Stomach (tissue), 9 donors: ENCODE data around the gene NINJ2. TPM values are rescaled to one million over a fixed set of nuclear protein-coding genes. Genes with fewer than 3 reads are reported as not detected.

ENCODE experiments used
- DNase-seq, 2 donors: peaks; one replicate each; pipeline versions ENCODE4 v3.0.0 to v3.0.0-alpha.2; 2013 to 2019
- H3K27ac ChIP-seq, 5 donors: fragments of 200-600 bp in 4 of 5; sonication (generic) in 4 of 5; one replicate each; pipeline ENCODE4 v1.5.1; 2013 to 2019; ENCODE audit warnings: mild to moderate bottlenecking in 1 of 5, moderate library complexity in 1 of 5
- H3K27me3 ChIP-seq, 3 donors: fragments of 200-600 bp; sonication (generic); one replicate each; pipeline ENCODE4 v1.5.1; 2017 to 2019; ENCODE audit warnings: mixed run types in 1 of 3
- H3K36me3 ChIP-seq, 4 donors: fragments of 200-600 bp; sonication (generic); 1 replicate in 3 of 4; 2 replicates in 1 of 4; pipeline ENCODE4 v1.5.1; 2016 to 2019
- H3K4me1 ChIP-seq, 4 donors: fragments of 200-600 bp; sonication (generic); one replicate each; pipeline ENCODE4 v1.5.1; 2016 to 2019
- H3K4me3 ChIP-seq, 4 donors: fragments of 200-600 bp; sonication (generic) in 3 of 4; one replicate each; pipeline ENCODE4 v1.5.1; 2016 to 2019; ENCODE audit warnings: mild to moderate bottlenecking in 1 of 4
- H3K9me3 ChIP-seq, 4 donors: fragments of 200-600 bp; sonication (generic); one replicate each; pipeline ENCODE4 v1.5.1; 2016 to 2019
- CTCF ChIP-seq, 7 experiments: fragments of 450-650 bp in 4 of 7; fragments of 200-600 bp in 3 of 7; sonication (generic) in 3 of 7; IDR thresholded peaks; one replicate each; pipeline ENCODE4 v1.5.1; 2016 to 2019; ENCODE audit warnings: antibody characterized with exemption in 7 of 7, control low read depth in 2 of 7, mild to moderate bottlenecking in 1 of 7
- EP300 ChIP-seq: sonication (generic); formaldehyde crosslinking; IDR thresholded peaks from one replicate; pipeline ENCODE4 v1.6.1; 2017; ENCODE audit warnings: antibody characterized with exemption
- POLR2A ChIP-seq, 4 donors: fragments of 450-650 bp; IDR thresholded peaks; one replicate each; pipeline ENCODE4 v1.6.1; 2016; ENCODE audit warnings: antibody characterized with exemption in 4 of 4, control low read depth in 2 of 4, mild to moderate bottlenecking in 1 of 4, moderate library complexity in 1 of 4
- POLR2AphosphoS5 ChIP-seq, 3 donors: sonication (generic); formaldehyde crosslinking; IDR thresholded peaks; one replicate each; pipeline ENCODE4 v1.6.1; 2016; ENCODE audit warnings: antibody characterized with exemption in 3 of 3
- WGBS, 5 donors: extraction: QIAGEN DNeasy Blood & Tissue Kit in 3 of 5; methylation state at CpG; one replicate each; pipeline versions ENCODE4 v1.1.5 to v1.1.7; 2013 to 2018; 5-methylcytosine and 5-hydroxymethylcytosine counted together
- intact Hi-C: fragments of 100-400 bp; cut with DNase I; formaldehyde crosslinking; loops from one replicate; pipeline ENCODE4 v1.15.1; 2023; ENCODE audit warnings: low total_unique reads
- polyA plus RNA-seq, 3 donors: library from polyadenylated mRNA; stranded (reverse); fragments of 200-250 nt; gene quantifications; one replicate each; pipeline ENCODE4 v1.2.3, GENCODE V29; 2013
- total RNA-seq, 5 donors: library from RNA; depleted of rRNA; stranded (reverse); fragments of >200 nt; gene quantifications; one replicate each; pipeline versions ENCODE4 v1.1.0 to v1.2.3, GENCODE V29; 2014 to 2016
- donor health status: healthy with polysubstance abuse.
- donor health status: Bipolar disorder and iron deficiency.
- donor health status: healthy.

NINJ2 gene
- total and polyA plus RNA-seq, 8 donors: 2.0 to 26.2 (median 5.0) TPM; not detected in 3

GRCh38 chr12:588024-588322 is 75.3 kb downstream of the NINJ2 start:
- no peak for TF ChIP-seq POLR2A (IDR thresholded peaks at IDR 0.05)
- TF ChIP-seq CTCF (IDR thresholded peaks at IDR 0.05): no peak
- TF ChIP-seq EP300: no peak
- no peak for DNase-seq
- no peak overlapping the region for H3K27ac ChIP-seq
- intact Hi-C loops: no loop called here
- H3K36me3 ChIP-seq: no peaks in the 10 kb centered on the region
- peaks cover 4 to 14% (median 12%) of the 10 kb centered on the region in 4 donors for H3K4me1 ChIP-seq
- H3K27me3 ChIP-seq: no peaks in the 10 kb centered on the region
- WGBS, 5 donors: 83 to 97% (median 93%) methylated on average over 9 to 10 of the region's 10 CpGs
- no peak overlapping the region for H3K4me3 ChIP-seq
- H3K9me3 ChIP-seq: peaks cover 0 to 4% (median 0%) of the 10 kb centered on the region in 4 donors

DNA sequence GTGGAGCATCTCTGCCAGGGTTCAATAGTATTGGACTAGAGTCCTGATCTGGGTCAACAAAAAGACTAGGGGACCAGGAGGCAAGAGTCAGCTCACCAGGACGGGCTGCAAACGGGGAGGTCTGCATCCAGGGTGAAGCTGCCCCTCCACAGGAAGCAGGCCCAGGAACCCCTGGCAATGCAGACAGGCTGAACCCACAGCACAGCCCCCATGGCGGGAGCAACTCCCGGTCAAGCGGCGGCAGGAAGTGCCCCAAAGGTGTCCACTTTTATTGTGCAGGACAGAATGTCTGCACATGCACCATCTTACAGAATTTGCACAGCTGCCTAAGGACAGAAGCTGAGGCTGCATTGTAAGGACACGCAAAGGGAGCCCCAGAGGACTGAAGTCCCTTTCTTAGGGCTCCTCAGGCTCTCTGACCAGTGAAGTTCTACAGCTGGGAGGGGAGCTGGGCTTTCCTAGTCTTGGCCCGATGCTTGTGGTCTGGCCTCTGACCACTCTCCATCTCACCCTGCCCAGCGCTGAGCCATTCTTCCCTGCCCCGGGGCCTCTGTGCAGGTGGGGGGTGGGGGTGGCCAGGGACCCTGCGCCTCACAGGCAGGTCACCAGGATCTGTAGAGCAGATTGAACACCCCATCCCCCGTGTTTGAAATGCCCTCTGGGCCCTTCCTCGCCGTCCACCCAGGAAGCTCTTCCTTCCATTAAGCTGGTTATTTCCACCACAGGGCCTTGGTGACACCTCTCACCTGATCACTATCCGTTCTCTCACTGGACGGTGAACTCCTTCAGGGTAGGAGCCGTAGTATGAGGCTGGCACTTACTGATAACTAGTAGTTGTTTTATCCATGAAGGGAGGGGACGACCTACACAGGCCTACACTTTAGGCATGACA is 75.9 kb downstream of the NINJ2 start:
- WGBS, 5 donors: 86 to 88% (median 87%) methylated on average over 15 to 18 of the region's 18 CpGs
- no peaks in the 10 kb centered on the region for H3K27me3 ChIP-seq
- H3K27ac ChIP-seq: no peak overlapping the region
- no peaks in the 10 kb centered on the region for H3K36me3 ChIP-seq
- H3K4me1 ChIP-seq: peaks cover 4 to 14% (median 11%) of the 10 kb centered on the region in 4 donors
- no peak overlapping the region for H3K4me3 ChIP-seq
- TF ChIP-seq POLR2AphosphoS5 (IDR thresholded peaks at IDR 0.05) (no peak), POLR2A (IDR thresholded peaks at IDR 0.05) (no peak), CTCF (IDR thresholded peaks at IDR 0.05) (no peak), EP300 (no peak)
- peaks cover 0 to 4% (median 0%) of the 10 kb centered on the region in 4 donors for H3K9me3 ChIP-seq
- DNase-seq: no peak
- intact Hi-C loops: no loop called here

DNA sequence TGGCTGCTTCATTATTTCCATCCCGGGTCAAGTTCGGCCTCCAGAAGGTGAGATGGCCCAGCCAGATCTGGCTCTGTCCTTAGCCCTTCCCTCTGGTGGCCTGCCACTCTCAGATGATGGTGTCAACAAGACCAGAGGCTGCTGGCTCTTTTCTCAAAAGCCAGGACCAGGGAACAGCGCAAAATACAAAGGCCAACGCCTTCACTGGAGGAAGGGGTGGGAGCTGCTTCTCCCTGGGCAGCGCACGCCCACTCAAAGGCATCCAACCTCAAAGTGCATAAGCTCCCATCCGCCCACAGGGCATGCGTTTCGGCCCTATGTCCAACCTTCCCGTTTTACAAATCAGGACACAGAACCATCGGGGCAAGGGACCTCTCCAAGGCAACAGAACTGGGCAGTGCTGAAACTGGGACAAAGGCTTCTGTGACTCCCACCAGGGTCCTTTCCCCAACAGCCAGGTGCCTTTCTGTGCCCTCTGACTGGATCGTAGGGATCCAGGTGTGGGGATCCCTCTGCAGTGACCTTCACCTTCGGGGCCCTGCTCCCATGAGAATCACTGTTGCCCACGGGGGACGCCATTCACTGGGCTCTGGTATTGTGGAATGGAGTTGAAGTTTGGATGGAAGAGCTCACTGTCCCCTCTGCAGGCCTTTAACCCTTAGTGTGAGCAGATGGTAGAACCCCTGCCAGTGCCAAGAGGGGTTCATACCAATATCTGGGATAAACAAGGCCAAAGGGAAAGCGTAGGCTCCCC is 76.8 kb downstream of the NINJ2 start:
- Histone ChIP-seq H3K4me3 (no peak overlapping the region), H3K27ac (no peak overlapping the region), H3K36me3 (no peaks in the 10 kb centered on the region), H3K27me3 (no peaks in the 10 kb centered on the region), H3K4me1 (peaks cover 0 to 5% (median 4%) of the 10 kb centered on the region in 4 donors), H3K9me3 (peaks cover 0 to 4% (median 0%) of the 10 kb centered on the region in 4 donors)
- intact Hi-C loops: no loop called here
- 90 to 96% (median 90%) methylated on average over 15 to 16 of the region's 16 CpGs for WGBS, 5 donors
- TF ChIP-seq POLR2AphosphoS5 (IDR thresholded peaks at IDR 0.05) (no peak), POLR2A (IDR thresholded peaks at IDR 0.05) (no peak), EP300 (no peak), CTCF (IDR thresholded peaks at IDR 0.05) (no peak)
- DNase-seq: no peak

GRCh38 chr12:585062-586061 is 77.9 kb downstream of the NINJ2 start:
- intact Hi-C loops: no loop called here
- DNase-seq: no peak
- no peak overlapping the region for H3K27ac ChIP-seq

More at GRCh38 chr12:585062-586061, 77.9 kb downstream of the NINJ2 start:
- WGBS, 5 donors: 76 to 84% (median 80%) methylated on average over 30 of the region's 30 CpGs
- H3K36me3 ChIP-seq: no peaks in the 10 kb centered on the region
- H3K27me3 ChIP-seq: no peaks in the 10 kb centered on the region
- no peak overlapping the region for H3K4me3 ChIP-seq
- no peak for TF ChIP-seq EP300
- no peak for TF ChIP-seq CTCF (IDR thresholded peaks at IDR 0.05)
- TF ChIP-seq POLR2AphosphoS5 (IDR thresholded peaks at IDR 0.05): no peak
- TF ChIP-seq POLR2A (IDR thresholded peaks at IDR 0.05): no peak
- no peaks in the 10 kb centered on the region for H3K4me1 ChIP-seq
- H3K9me3 ChIP-seq: peaks cover 0 to 4% (median 0%) of the 10 kb centered on the region in 4 donors
